Uterus (tissue), 2 donors: ENCODE data around the gene PAGR1.

ENCODE experiments used
- CTCF ChIP-seq, 4 experiments: fragments of 200-600 bp in 2 of 4; fragments of 450-650 bp in 2 of 4; sonication (generic) in 2 of 4; IDR thresholded peaks; one replicate each; pipeline ENCODE4 v1.5.1; 2016 to 2019; ENCODE audit warnings: antibody characterized with exemption in 4 of 4, mild to moderate bottlenecking in 2 of 4, moderate library complexity in 1 of 4
- POLR2A ChIP-seq, 2 donors: fragments of 450-650 bp; IDR thresholded peaks; one replicate each; pipeline ENCODE4 v1.6.1; 2016; ENCODE audit warnings: antibody characterized with exemption in 2 of 2, mild to moderate bottlenecking in 1 of 2, moderate library complexity in 1 of 2

DNA sequence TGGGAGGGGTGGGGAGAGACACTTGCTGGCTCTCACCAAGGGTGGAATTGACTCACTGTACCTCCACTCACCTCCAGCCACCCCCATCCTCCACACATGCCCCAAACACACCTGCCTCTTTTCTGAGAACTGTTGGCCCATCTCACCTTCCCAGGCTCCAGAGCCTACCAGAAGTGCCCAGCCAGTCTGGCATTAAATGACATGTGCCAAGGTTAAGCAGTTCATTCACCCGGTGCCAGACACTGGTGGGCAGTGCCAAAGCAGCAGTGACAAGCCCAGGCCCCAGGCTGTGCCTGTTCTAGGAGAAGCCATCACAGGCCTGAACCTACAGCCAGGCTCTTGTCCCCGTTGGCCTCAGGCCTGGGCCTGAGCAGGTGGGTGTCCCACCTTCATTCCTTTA, 15.5 kb downstream of the PAGR1 start:
- TF ChIP-seq POLR2A (IDR thresholded peaks at IDR 0.05) (no peak), CTCF (IDR thresholded peaks at IDR 0.05) (no peak)
